Vein endothelial cell (primary cell): ENCODE measurements around the gene GIPR. TPM values are rescaled to one million over a fixed set of nuclear protein-coding genes. Genes with fewer than 3 reads are reported as not detected.

Source experiments
- small RNA-seq: library from RNA; depleted of rRNA; stranded (forward); fragments of <200 nt; gene quantifications from one replicate; pipeline ENCODE3, GENCODE V24; 2012
- total RNA-seq: library from RNA; depleted of rRNA; stranded (reverse); fragments of >200 nt; gene quantifications from 2 replicates; pipeline ENCODE4 v1.2.3, GENCODE V29; 2012

The GIPR gene, protein sequence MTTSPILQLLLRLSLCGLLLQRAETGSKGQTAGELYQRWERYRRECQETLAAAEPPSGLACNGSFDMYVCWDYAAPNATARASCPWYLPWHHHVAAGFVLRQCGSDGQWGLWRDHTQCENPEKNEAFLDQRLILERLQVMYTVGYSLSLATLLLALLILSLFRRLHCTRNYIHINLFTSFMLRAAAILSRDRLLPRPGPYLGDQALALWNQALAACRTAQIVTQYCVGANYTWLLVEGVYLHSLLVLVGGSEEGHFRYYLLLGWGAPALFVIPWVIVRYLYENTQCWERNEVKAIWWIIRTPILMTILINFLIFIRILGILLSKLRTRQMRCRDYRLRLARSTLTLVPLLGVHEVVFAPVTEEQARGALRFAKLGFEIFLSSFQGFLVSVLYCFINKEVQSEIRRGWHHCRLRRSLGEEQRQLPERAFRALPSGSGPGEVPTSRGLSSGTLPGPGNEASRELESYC
- under 0.01 TPM in 1 of 2 replicates, not detected in the other for total RNA-seq

DNA sequence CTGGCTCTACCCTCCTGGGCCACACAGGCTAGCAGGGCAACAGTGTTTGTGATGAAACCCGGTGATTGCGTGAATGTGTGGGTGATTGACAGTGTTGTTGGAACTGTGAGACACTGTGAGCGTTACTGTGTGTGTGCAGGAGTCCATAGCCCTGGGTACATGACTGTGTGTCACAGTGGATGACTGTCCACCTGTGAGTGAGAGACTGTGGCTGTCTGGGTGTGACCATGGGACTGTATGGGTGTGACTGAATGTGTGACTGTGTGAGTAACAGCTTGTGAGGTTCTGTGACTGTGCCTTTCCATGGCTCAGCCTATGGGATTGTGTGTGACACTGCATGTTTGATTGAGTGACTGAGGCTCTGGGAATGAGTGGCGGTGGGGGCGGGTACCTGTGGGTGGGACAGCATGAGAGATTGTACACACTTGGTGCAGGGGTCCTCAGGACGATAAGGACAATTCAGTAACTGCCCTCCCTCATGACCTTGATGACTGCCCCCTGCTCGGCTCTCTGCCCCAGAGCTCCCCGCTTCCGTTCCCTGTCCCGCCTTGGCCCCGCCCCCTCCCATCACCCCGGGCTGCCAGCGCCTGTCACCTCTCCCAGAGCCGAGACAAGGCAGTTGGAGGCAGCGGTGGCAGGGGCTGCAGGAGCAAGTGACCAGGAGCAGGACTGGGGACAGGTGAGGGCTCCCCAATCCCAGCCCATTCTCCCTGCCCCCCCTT lies at the start of gene GIPR:
GIPR (plus strand) TSS at position 602 of the 722 bp plus-strand sequence. CDS start 1,300 bp downstream, outside the sequence.

DNA sequence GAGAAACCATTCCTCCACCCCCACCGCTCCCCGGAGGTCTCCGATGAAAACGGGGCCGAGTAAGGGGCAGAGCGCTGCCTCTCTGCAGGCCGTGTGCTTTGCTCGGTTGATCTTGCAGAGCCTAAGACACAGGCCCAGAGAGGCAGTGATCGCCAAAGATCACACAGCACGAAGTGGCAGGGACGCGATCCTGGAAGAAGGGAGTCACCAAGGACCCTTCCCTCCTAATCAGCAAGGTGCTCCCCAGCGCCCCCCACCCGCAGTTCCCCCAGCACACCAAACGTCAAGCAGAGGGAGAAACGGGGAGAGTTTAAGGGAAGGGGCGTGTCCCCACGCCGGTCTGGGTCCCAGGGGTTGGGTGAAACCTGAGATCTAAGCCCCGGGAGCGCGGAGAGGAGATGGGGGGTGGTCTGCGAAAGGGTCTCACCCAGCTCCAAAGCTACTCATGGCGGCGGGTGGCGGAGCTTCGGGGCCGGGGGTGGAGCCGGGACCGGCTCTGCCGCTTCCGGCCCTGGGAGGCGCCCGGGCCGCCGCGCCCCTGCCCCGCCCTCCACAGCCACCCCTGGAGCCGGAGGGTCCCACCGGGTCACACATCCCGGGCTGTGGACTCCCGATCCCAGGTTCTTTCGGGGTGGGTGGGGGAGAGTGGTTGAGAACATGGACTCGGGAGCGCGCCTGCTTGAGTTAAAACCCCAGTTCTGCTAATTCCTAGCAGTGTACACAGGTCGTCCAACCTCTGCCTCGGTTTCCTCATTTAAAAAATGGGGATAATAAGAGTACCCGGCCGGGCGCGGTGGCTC lies 28.9 kb upstream of the GIPR start, which contains the start of gene EML2:
EML2 (minus strand) TSS at position 468 of the 800 bp plus-strand sequence; CDS start at position 447, 21 bp downstream.

DNA sequence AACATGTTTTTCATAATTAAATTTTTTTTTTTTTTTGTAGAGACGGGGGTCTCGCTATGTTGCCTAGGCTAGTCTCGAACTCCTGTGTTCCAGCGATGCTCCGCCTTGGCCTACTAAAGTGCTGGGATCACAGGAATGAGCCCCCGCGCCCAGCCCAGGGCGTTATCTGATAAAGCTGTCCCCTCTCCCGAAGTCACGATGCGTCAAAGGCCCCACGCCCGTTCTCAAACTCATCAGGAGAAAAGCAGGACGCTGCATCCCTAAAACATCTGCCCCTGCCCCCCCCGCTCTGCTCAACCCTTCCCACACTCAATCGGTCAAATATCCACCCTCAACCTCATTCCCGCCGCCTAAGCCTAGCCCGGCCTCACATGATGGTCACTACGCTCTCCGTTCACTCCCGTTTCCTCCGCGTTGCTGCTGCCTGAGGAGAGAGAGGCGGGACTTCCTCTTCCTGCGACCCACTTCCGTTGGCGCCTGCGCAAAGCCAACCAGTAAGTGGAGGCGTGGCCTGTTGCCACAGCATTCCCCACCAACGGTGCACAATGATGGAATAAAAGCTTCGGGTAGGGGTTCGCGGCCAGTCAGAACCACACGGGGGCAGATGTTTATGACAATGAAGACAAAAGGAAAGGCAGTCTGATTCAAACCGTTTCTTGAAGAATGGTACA lies 23.6 kb downstream of the GIPR start, which contains the start of gene SNRPD2:
SNRPD2 (minus strand) TSS at position 438 of the 671 bp plus-strand sequence; CDS start at position 373, 65 bp downstream.

DNA sequence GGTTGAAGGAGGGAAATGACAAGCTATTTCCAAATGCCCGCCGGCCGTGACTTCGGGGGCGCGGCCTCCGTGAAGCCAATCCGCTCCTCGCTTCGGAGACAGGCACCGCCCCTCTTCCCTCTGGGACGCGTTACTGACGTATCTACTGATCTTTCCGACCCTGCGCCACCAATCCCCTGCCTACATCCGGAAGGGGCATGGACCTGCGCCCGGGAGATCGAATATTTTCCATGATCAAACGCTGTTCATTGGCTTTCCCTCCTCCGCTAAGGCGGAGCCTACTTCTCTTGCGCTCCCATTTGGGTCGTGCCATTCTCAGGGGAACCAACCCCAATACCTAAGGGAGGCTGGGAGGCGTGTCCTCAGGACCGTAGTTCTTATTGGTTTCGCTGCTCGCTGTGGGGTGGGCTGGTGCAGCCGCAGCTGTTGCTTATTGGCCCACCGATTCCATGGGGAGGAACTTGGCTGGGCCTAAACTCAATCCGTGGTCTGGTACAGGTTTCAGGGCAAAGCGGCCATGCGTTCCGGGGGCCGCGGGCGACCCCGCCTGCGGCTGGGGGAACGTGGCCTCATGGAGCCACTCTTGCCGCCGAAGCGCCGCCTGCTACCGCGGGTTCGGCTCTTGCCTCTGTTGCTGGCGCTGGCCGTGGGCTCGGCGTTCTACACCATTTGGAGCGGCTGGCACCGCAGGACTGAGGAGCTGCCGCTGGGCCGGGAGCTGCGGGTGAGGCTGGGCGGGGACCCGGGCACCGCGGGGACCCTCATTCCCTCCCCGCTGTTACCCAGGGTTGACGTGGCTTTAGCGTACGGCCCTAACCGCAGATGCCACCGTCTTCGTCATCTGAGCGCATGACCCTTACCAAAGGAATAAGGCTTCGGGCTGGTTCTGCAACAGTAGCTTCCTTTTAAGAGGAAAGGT lies 24.4 kb downstream of the GIPR start, which contains the start of gene QPCTL:
QPCTL (plus strand) TSS at position 480 of the 919 bp plus-strand sequence; CDS start at position 518, 38 bp downstream.

DNA sequence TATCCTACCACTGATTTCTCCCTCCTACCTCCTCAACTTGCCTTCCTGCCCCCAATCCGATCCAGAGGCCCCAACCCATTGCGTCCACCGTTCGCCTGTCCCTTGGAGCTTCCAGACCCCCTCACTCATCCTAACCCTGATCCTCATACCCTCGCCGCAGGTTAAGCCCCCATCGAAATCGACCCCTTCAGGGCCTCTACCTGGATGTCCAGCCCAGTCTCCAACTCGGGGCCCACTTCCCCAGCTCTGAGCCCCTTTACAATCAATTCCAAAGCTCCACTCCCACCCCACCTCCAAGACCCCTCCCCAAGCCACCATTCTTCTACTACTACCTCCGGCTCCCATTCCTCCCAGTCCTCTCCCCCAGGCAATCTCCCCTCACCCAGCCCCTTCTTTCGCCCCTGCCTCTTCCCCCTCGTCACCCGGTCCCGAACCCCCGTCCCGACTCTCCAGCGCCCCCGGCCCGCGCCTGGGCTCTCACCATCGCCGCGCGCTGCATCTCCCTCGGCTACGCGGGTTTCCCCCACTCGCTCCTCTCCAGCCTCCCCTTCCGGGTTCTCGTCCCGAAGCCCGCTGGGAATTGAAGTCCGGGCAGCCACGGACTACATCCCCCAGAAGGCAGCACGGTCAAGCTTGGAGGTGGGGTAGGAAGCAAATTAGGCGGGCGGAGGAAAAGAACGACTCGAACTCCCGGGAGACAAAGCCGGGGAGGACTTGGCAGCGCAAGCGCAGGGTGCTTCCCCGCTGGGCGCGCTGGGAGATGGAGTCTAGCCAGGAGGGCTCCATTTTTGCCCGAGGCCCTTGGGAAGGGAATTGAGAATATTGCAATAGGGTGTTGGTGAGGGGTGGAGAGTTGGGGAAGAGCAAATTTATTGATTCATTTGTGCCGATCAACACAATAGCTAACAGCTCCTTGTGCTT lies 62.6 kb downstream of the GIPR start, which contains the start of gene FBXO46:
FBXO46 (minus strand) TSS at position 529 of the 921 bp plus-strand sequence. CDS start 17,401 bp downstream, outside the sequence.

Small RNAs within 50 kb of the gene (small RNA-seq; reads per million reads assigned to genes)
- gene MIR642A: 0.16 reads per million
- not detected for gene RN7SL836P

Other genes with a start within 250 kb of the GIPR start
- gene ERCC1, start 244.3 kb upstream of the GIPR start, total RNA-seq: 84.4 and 98.3 TPM in 2 replicates
- 0.48 and 0.65 TPM in 2 replicates for gene FOSB, start 200.2 kb upstream of the GIPR start, total RNA-seq
- 6.1 and 13.1 TPM in 2 replicates for gene RTN2, start 171.2 kb upstream of the GIPR start, total RNA-seq
- 2.0 and 2.3 TPM in 2 replicates for gene PPM1N, start 169.8 kb upstream of the GIPR start, total RNA-seq
- 195 and 198 TPM in 2 replicates for gene VASP, start 160.7 kb upstream of the GIPR start, total RNA-seq
- 15.0 and 15.4 TPM in 2 replicates for gene OPA3, start 83.4 kb upstream of the GIPR start, total RNA-seq
- 5.2 and 6.7 TPM in 2 replicates for gene GPR4, start 66.0 kb upstream of the GIPR start, total RNA-seq
- 11.9 and 14.0 TPM in 2 replicates for gene EML2, start 28.8 kb upstream of the GIPR start, total RNA-seq
- gene SNRPD2, start 23.7 kb downstream of the GIPR start, total RNA-seq: 219 and 256 TPM in 2 replicates
- 20.6 and 20.8 TPM in 2 replicates for gene QPCTL, start 24.4 kb downstream of the GIPR start, total RNA-seq
- gene FBXO46, start 62.7 kb downstream of the GIPR start, total RNA-seq: 13.2 and 17.0 TPM in 2 replicates
- not detected in 2 replicates for gene MEIOSIN, start 65.2 kb downstream of the GIPR start, total RNA-seq
- gene SIX5, start 101.0 kb downstream of the GIPR start, total RNA-seq: 5.6 and 8.2 TPM in 2 replicates
- gene DMPK, start 114.3 kb downstream of the GIPR start, total RNA-seq: 12.4 and 13.7 TPM in 2 replicates
- gene DMWD, start 124.6 kb downstream of the GIPR start, total RNA-seq: 49.2 and 50.6 TPM in 2 replicates
- gene RSPH6A, start 147.1 kb downstream of the GIPR start, total RNA-seq: under 0.01 and 0.38 TPM in 2 replicates
- gene SYMPK, start 194.9 kb downstream of the GIPR start, total RNA-seq: 41.6 and 62.4 TPM in 2 replicates
- gene FOXA3, start 196.1 kb downstream of the GIPR start, total RNA-seq: under 0.01 TPM in 1 of 2 replicates, not detected in the other
- 26.2 and 33.6 TPM in 2 replicates for gene IRF2BP1, start 217.9 kb downstream of the GIPR start, total RNA-seq
- 2.3 TPM in 2 replicates for gene MYPOP, start 234.4 kb downstream of the GIPR start, total RNA-seq
- not detected in 2 replicates for gene NANOS2, start 246.6 kb downstream of the GIPR start, total RNA-seq